CD4-positive, alpha-beta memory T cell (primary cell): ENCODE measurements around the gene LCN1. TPM values are rescaled to one million over a fixed set of nuclear protein-coding genes. Genes with fewer than 3 reads are reported as not detected.

Experiments used
- CTCF ChIA-PET: fragments of 350-600 bp; sonication (Branson Sonifier 250); formaldehyde crosslinking; loops from one replicate; lab custom pipeline; 2021; ENCODE audit warnings: inconsistent platforms; ENCODE audit not compliant: partially characterized antibody; lab: Charles Lee
- POLR2A ChIA-PET: fragments of 350-600 bp; sonication (Branson Sonifier 250); formaldehyde crosslinking; loops from one replicate; lab custom pipeline; 2021; ENCODE audit not compliant: partially characterized antibody; lab: Charles Lee
- DNase-seq, 5 donors: peaks; one replicate each; pipeline versions ENCODE4 v3.0.0 to v3.0.0-alpha.2; 2020 to 2022; ENCODE audit warnings: mixed read lengths in 1 of 5
- H3K27ac ChIP-seq: one replicate; pipeline ENCODE4 v1.7.0; 2013; ENCODE audit warnings: low read depth, low read length
- H3K27me3 ChIP-seq: 2 replicates; pipeline ENCODE4 v1.7.0; 2013; ENCODE audit warnings: mild to moderate bottlenecking, low read length, moderate library complexity; ENCODE audit not compliant: insufficient read depth
- H3K36me3 ChIP-seq: 2 replicates; pipeline ENCODE4 v1.7.0; 2013; ENCODE audit warnings: mild to moderate bottlenecking, low read length, moderate library complexity; ENCODE audit not compliant: insufficient read depth
- H3K4me1 ChIP-seq: 2 replicates; pipeline ENCODE4 v1.7.0; 2013; ENCODE audit warnings: mild to moderate bottlenecking, low read length, moderate library complexity; ENCODE audit not compliant: insufficient read depth
- H3K4me3 ChIP-seq, 2 donors: one replicate each; pipeline ENCODE4 v1.7.0; 2013; ENCODE audit warnings: low read length in 2 of 2, mild to moderate bottlenecking in 1 of 2
- H3K9me3 ChIP-seq, 2 donors: one replicate each; pipeline ENCODE4 v1.7.0; 2013; ENCODE audit warnings: low read length in 2 of 2, control low read depth in 1 of 2; ENCODE audit not compliant: control insufficient read depth in 1 of 2
- H3K27ac Mint-ChIP-seq, 7 donors: one replicate each; pipeline ENCODE4 v1.8.0; 2020 to 2021; ENCODE audit warnings: mixed read lengths in 7 of 7, mild to moderate bottlenecking in 6 of 7, inconsistent platforms in 3 of 7, moderate library complexity in 3 of 7
- H3K27me3 Mint-ChIP-seq, 2 donors: one replicate each; pipeline ENCODE4 v1.8.0; 2020 to 2021; ENCODE audit warnings: mixed read lengths in 2 of 2
- H3K36me3 Mint-ChIP-seq, 2 donors: one replicate each; pipeline ENCODE4 v1.8.0; 2020 to 2021; ENCODE audit warnings: mixed read lengths in 2 of 2, inconsistent platforms in 1 of 2, mild to moderate bottlenecking in 1 of 2
- H3K4me1 Mint-ChIP-seq, 4 donors: one replicate each; pipeline ENCODE4 v1.8.0; 2020 to 2021; ENCODE audit warnings: mixed read lengths in 4 of 4, mild to moderate bottlenecking in 1 of 4
- H3K4me3 Mint-ChIP-seq, 8 donors: one replicate each; pipeline ENCODE4 v1.8.0; 2020 to 2021; ENCODE audit warnings: mixed read lengths in 8 of 8, mild to moderate bottlenecking in 7 of 8, moderate library complexity in 6 of 8, inconsistent platforms in 3 of 8
- H3K9me3 Mint-ChIP-seq, 8 donors: one replicate each; pipeline ENCODE4 v1.8.0; 2020 to 2021; ENCODE audit warnings: mixed read lengths in 8 of 8, mild to moderate bottlenecking in 5 of 8, inconsistent platforms in 3 of 8, moderate library complexity in 1 of 8
- intact Hi-C: fragments of 100-400 bp; cut with micrococcal nuclease; formaldehyde crosslinking; loops from one replicate; pipeline ENCODE4 v1.15.1; 2023
- polyA plus RNA-seq, 2 donors: library from polyadenylated mRNA; unstranded; fragments of 300-500 nt; fragmentation: Illumina TruSeq; gene quantifications; one replicate each; pipeline ENCODE4 v1.2.3, GENCODE V29; 2021
- total RNA-seq, 2 experiments: library from RNA; stranded (reverse); gene quantifications; one replicate each; pipeline ENCODE4 v1.2.3, GENCODE V29; 2021

The LCN1 gene
- total and polyA plus RNA-seq, 4 experiments from 2014 or later, result not detected

GRCh38 chr9:135489188-135489906, 31.9 kb upstream of the LCN1 start:
- no peaks in the 10 kb centered on the region for H3K36me3 ChIP-seq
- Mint-ChIP-seq H3K36me3 (no peaks in the 10 kb centered on the region), H3K4me1 (no peaks in the 10 kb centered on the region), H3K9me3 (no peaks in the 10 kb centered on the region), H3K27me3 (peaks cover 0 to 4% of the 10 kb centered on the region in 2 donors), H3K27ac (no peak overlapping the region), H3K4me3 (no peak overlapping the region)
- POLR2A ChIA-PET, result no interaction called here
- no peaks in the 10 kb centered on the region for H3K9me3 ChIP-seq
- CTCF ChIA-PET, result interaction anchor here (0.7 to 3.0 kb wide), 2 partner anchors 9 to 15 kb away, joined by 3 to 11 read pairs; no protein-coding TSS in a partner anchor
- no peak overlapping the region for H3K4me3 ChIP-seq
- intact Hi-C loops, result no loop called here
- no peaks in the 10 kb centered on the region for H3K27me3 ChIP-seq
- no peaks in the 10 kb centered on the region for H3K4me1 ChIP-seq
- DNase-seq, result no peak
- H3K27ac ChIP-seq, result no peak overlapping the region

GRCh38 chr9:135490166-135490870, 30.9 kb upstream of the LCN1 start:
- no peaks in the 10 kb centered on the region for H3K4me1 ChIP-seq
- H3K36me3 Mint-ChIP-seq, result no peaks in the 10 kb centered on the region
- H3K27ac Mint-ChIP-seq, result no peak overlapping the region
- DNase-seq, result no peak
- no peak overlapping the region for H3K4me3 ChIP-seq
- H3K27me3 Mint-ChIP-seq, result peaks cover 4% of the 10 kb centered on the region in 2 donors
- no peaks in the 10 kb centered on the region for H3K9me3 ChIP-seq
- POLR2A ChIA-PET, result no interaction called here
- no peak overlapping the region for H3K4me3 Mint-ChIP-seq
- intact Hi-C loops, result no loop called here
- no peaks in the 10 kb centered on the region for H3K4me1 Mint-ChIP-seq
- H3K36me3 ChIP-seq, result no peaks in the 10 kb centered on the region
- H3K9me3 Mint-ChIP-seq, result no peaks in the 10 kb centered on the region
- no peak overlapping the region for H3K27ac ChIP-seq
- no peaks in the 10 kb centered on the region for H3K27me3 ChIP-seq
- CTCF ChIA-PET, result interaction anchor here (0.7 to 3.0 kb wide), 2 partner anchors 10 to 14 kb away, joined by 3 to 11 read pairs; no protein-coding TSS in a partner anchor

GRCh38 chr9:135490980-135491464, 30.2 kb upstream of the LCN1 start:
- intact Hi-C loops, result no loop called here
- Histone ChIP-seq H3K4me3 (no peak overlapping the region), H3K27me3 (no peaks in the 10 kb centered on the region), H3K36me3 (no peaks in the 10 kb centered on the region), H3K4me1 (no peaks in the 10 kb centered on the region), H3K9me3 (no peaks in the 10 kb centered on the region), H3K27ac (no peak overlapping the region)
- no peaks in the 10 kb centered on the region for H3K36me3 Mint-ChIP-seq
- H3K4me3 Mint-ChIP-seq, result no peak overlapping the region
- CTCF ChIA-PET, result interaction anchor here (3.0 kb wide), 1 partner anchor 14 kb away, joined by 11 read pairs; no protein-coding TSS in a partner anchor
- H3K27ac Mint-ChIP-seq, result no peak overlapping the region
- POLR2A ChIA-PET, result no interaction called here
- H3K27me3 Mint-ChIP-seq, result peaks cover 4% of the 10 kb centered on the region in 2 donors
- no peak for DNase-seq
- H3K9me3 Mint-ChIP-seq, result no peaks in the 10 kb centered on the region
- no peaks in the 10 kb centered on the region for H3K4me1 Mint-ChIP-seq

GRCh38 chr9:135491764-135492163, 29.5 kb upstream of the LCN1 start:
- H3K27ac Mint-ChIP-seq, result no peak overlapping the region
- no peak overlapping the region for H3K4me3 ChIP-seq
- H3K4me3 Mint-ChIP-seq, result no peak overlapping the region
- no peaks in the 10 kb centered on the region for H3K9me3 Mint-ChIP-seq
- H3K4me1 Mint-ChIP-seq, result no peaks in the 10 kb centered on the region
- H3K27ac ChIP-seq, result no peak overlapping the region
- no peaks in the 10 kb centered on the region for H3K9me3 ChIP-seq
- intact Hi-C loops, result no loop called here
- peaks cover 4% of the 10 kb centered on the region in 2 donors for H3K27me3 Mint-ChIP-seq
- no peak for DNase-seq
- CTCF ChIA-PET, result interaction anchor here (3.0 kb wide), 1 partner anchor 13 kb away, joined by 11 read pairs; no protein-coding TSS in a partner anchor
- POLR2A ChIA-PET, result no interaction called here
- H3K36me3 ChIP-seq, result no peaks in the 10 kb centered on the region
- H3K27me3 ChIP-seq, result no peaks in the 10 kb centered on the region
- H3K36me3 Mint-ChIP-seq, result no peaks in the 10 kb centered on the region
- H3K4me1 ChIP-seq, result no peaks in the 10 kb centered on the region

- H3K27me3 Mint-ChIP-seq, result peaks cover 5% of the 10 kb centered on the region in 2 donors
- H3K4me1 Mint-ChIP-seq, result no peaks in the 10 kb centered on the region
- H3K4me3 ChIP-seq, result no peak overlapping the region
- ChIA-PET POLR2A (no interaction called here), CTCF (no interaction called here)
- no peaks in the 10 kb centered on the region for H3K9me3 ChIP-seq
- no peaks in the 10 kb centered on the region for H3K9me3 Mint-ChIP-seq
- H3K27me3 ChIP-seq, result no peaks in the 10 kb centered on the region
- H3K4me1 ChIP-seq, result no peaks in the 10 kb centered on the region
- no peak for DNase-seq
- H3K36me3 Mint-ChIP-seq, result no peaks in the 10 kb centered on the region
- no peak overlapping the region for H3K27ac ChIP-seq
- no peak overlapping the region for H3K4me3 Mint-ChIP-seq
- peak overlapping the region in 1 of 7 donors; percentile 41 for H3K27ac Mint-ChIP-seq
- no peaks in the 10 kb centered on the region for H3K36me3 ChIP-seq
- intact Hi-C loops, result no loop called here
Measured at GRCh38 chr9:135492886-135493669, 28.2 kb upstream of the LCN1 start.

GRCh38 chr9:135494791-135495559, 26.3 kb upstream of the LCN1 start:
- no peaks in the 10 kb centered on the region for H3K9me3 ChIP-seq
- no peak overlapping the region for H3K4me3 ChIP-seq
- H3K4me1 ChIP-seq, result peaks cover 7% of the 10 kb centered on the region
- no peaks in the 10 kb centered on the region for H3K36me3 ChIP-seq
- H3K27ac ChIP-seq, result no peak overlapping the region
- no peaks in the 10 kb centered on the region for H3K36me3 Mint-ChIP-seq
- no peak overlapping the region for H3K27ac Mint-ChIP-seq
- H3K4me1 Mint-ChIP-seq, result peaks cover 3 to 8% (median 7%) of the 10 kb centered on the region in 4 donors
- CTCF ChIA-PET, result no interaction called here
- no peaks in the 10 kb centered on the region for H3K27me3 ChIP-seq
- peaks cover 5 to 7% of the 10 kb centered on the region in 2 donors for H3K27me3 Mint-ChIP-seq
- H3K9me3 Mint-ChIP-seq, result no peaks in the 10 kb centered on the region
- no peak for DNase-seq
- intact Hi-C loops, result no loop called here
- no peak overlapping the region for H3K4me3 Mint-ChIP-seq
- POLR2A ChIA-PET, result no interaction called here
